SK-N-SH (cell line): ENCODE data around the gene FHIP1B. TPM values are rescaled to one million over a fixed set of nuclear protein-coding genes. Genes with fewer than 3 reads are reported as not detected.

Experiments
- CTCF ChIA-PET: fragments of 300-600, 350-600 bp; formaldehyde crosslinking; extraction: SDS; loops from one replicate; lab custom pipeline; 2021; lab: Yijun Ruan, JAX
- POLR2A ChIA-PET: fragments of 350-600 bp; sonication (Branson Sonifier 250); formaldehyde crosslinking; extraction: SDS; loops from one replicate; lab custom pipeline; 2020; ENCODE audit warnings: antibody characterized with exemption, inconsistent platforms; lab: Yijun Ruan, JAX
- DNase-seq: peaks from one replicate; pipeline ENCODE4 v3.0.0; 2012
- H2AFZ ChIP-seq: fragments of 200-600 bp; sonication (generic); 2 replicates; pipeline ENCODE4 v1.8.1; 2016; ENCODE audit warnings: antibody characterized with exemption, mild to moderate bottlenecking, low read depth
- H3F3A ChIP-seq: fragments of 200-600 bp; sonication (generic); replicated peaks from 2 replicates; pipeline ENCODE3; 2016; ENCODE audit warnings: antibody characterized with exemption, mild to moderate bottlenecking; ENCODE audit not compliant: insufficient read depth
- H3K27ac ChIP-seq, 2 experiments: fragments of 200-500 bp in 1 of 2; fragments of 200-600 bp in 1 of 2; sonication (Bioruptor generic) in 1 of 2; sonication (generic), shearing (Covaris generic) in 1 of 2; 2 replicates each; pipeline versions ENCODE4 v1.5.1 to v1.6.1; 2014 to 2016; ENCODE audit warnings: low read depth in 2 of 2, inconsistent platforms in 1 of 2, low read length in 1 of 2, mild to moderate bottlenecking in 1 of 2, mixed read lengths in 1 of 2
- H3K27me3 ChIP-seq: fragments of 200-600 bp; sonication (generic), shearing (Covaris generic); 2 replicates; pipeline ENCODE4 v1.6.1; 2016; ENCODE audit warnings: mixed run types; ENCODE audit not compliant: insufficient read depth
- H3K36me3 ChIP-seq, 2 experiments: fragments of 200-500 bp in 1 of 2; fragments of 200-600 bp in 1 of 2; sonication (Bioruptor generic) in 1 of 2; sonication (generic) in 1 of 2; replicated peaks in 1 of 2; 2 replicates each; pipeline versions ENCODE3 to v1.5.1; 2014 to 2016; ENCODE audit warnings: low read length in 1 of 2, mild to moderate bottlenecking in 1 of 2; ENCODE audit not compliant: insufficient read depth in 2 of 2, control insufficient read depth in 1 of 2
- H3K4me1 ChIP-seq, 2 experiments: fragments of 200-500 bp in 1 of 2; fragments of 200-600 bp in 1 of 2; sonication (Bioruptor generic) in 1 of 2; sonication (generic), shearing (Covaris generic) in 1 of 2; 2 replicates each; pipeline versions ENCODE4 v1.5.1 to v1.6.1; 2014 to 2016; ENCODE audit warnings: low read depth in 1 of 2, low read length in 1 of 2, mixed run types in 1 of 2; ENCODE audit not compliant: insufficient read depth in 2 of 2, control insufficient read depth in 1 of 2
- H3K4me2 ChIP-seq: fragments of 200-600 bp; sonication (generic), shearing (Covaris generic); 2 replicates; pipeline ENCODE4 v1.6.1; 2017; ENCODE audit warnings: mixed run types
- H3K4me3 ChIP-seq, 2 experiments: fragments of 200-500 bp in 1 of 2; fragments of 200-600 bp in 1 of 2; sonication (Bioruptor generic) in 1 of 2; sonication (generic), shearing (Covaris generic) in 1 of 2; 2 replicates each; pipeline versions ENCODE4 v1.5.1 to v1.8.1; 2014 to 2016; ENCODE audit warnings: low read depth in 2 of 2, inconsistent platforms in 1 of 2, low read length in 1 of 2, mild to moderate bottlenecking in 1 of 2, mixed read lengths in 1 of 2, moderate library complexity in 1 of 2
- H3K79me2 ChIP-seq: fragments of 200-600 bp; sonication (generic); 2 replicates; pipeline ENCODE4 v1.8.1; 2017; ENCODE audit warnings: mild to moderate bottlenecking; ENCODE audit not compliant: insufficient read depth
- H3K9ac ChIP-seq: fragments of 200-600 bp; sonication (generic); 2 replicates; pipeline ENCODE4 v1.6.1; 2017; ENCODE audit warnings: mixed run types
- H3K9me2 ChIP-seq: fragments of 200-600 bp; sonication (generic); 2 replicates; pipeline ENCODE4 v1.6.1; 2017; ENCODE audit warnings: mixed run types
- H3K9me3 ChIP-seq: fragments of 200-600 bp; sonication (generic); 2 replicates; pipeline ENCODE4 v1.6.1; 2017; ENCODE audit warnings: mixed run types, mild to moderate bottlenecking, moderate library complexity
- H4K20me1 ChIP-seq: fragments of 200-600 bp; sonication (generic); 2 replicates; pipeline ENCODE4 v1.6.1; 2017; ENCODE audit warnings: mild to moderate bottlenecking, mixed run types; ENCODE audit not compliant: insufficient read depth
- CHD2 ChIP-seq: fragments of 150-350 bp; IDR thresholded peaks from 2 replicates; pipeline ENCODE4 v1.6.1; 2018; ENCODE audit warnings: low read length; ENCODE audit not compliant: partially characterized antibody
- FOSL2 ChIP-seq: IDR thresholded peaks from 2 replicates; pipeline ENCODE4 v1.4.0; 2012; ENCODE audit warnings: low read depth, mild to moderate bottlenecking, moderate library complexity, borderline replicate concordance
- FOXM1 ChIP-seq: IDR thresholded peaks from 2 replicates; pipeline ENCODE4 v1.4.0; 2012; ENCODE audit warnings: low read depth, mild to moderate bottlenecking
- MEF2A ChIP-seq: IDR thresholded peaks from 2 replicates; pipeline ENCODE4 v1.4.0; 2012; ENCODE audit warnings: low read depth, borderline replicate concordance
- MXI1 ChIP-seq: IDR thresholded peaks from 2 replicates; pipeline ENCODE4 v1.6.1; 2012; ENCODE audit warnings: mild to moderate bottlenecking, low read depth, low read length, improper control_type of control experiment
- RAD21 ChIP-seq: IDR thresholded peaks from 2 replicates; pipeline ENCODE4 v1.6.1; 2012; ENCODE audit warnings: mild to moderate bottlenecking, low read length
- RCOR1 ChIP-seq: fragments of 150-350 bp; IDR thresholded peaks from 2 replicates; pipeline ENCODE4 v1.6.1; 2017; ENCODE audit warnings: antibody characterized with exemption, low read length
- RFX5 ChIP-seq: IDR thresholded peaks from 2 replicates; pipeline ENCODE4 v1.6.1; 2012; ENCODE audit warnings: mild to moderate bottlenecking, improper control_type of control experiment, low read length
- RXRA ChIP-seq: IDR thresholded peaks from 2 replicates; pipeline ENCODE4 v1.4.0; 2012; ENCODE audit warnings: low read depth, mild to moderate bottlenecking, borderline replicate concordance
- SIN3A ChIP-seq: IDR thresholded peaks from 2 replicates; pipeline ENCODE4 v1.6.1; 2012; ENCODE audit warnings: low read depth, mild to moderate bottlenecking, low read length, moderate library complexity, borderline replicate concordance
- SMC3 ChIP-seq: IDR thresholded peaks from 2 replicates; pipeline ENCODE4 v1.6.1; 2012; ENCODE audit warnings: low read depth, low read length, improper control_type of control experiment
- TAF1 ChIP-seq: IDR thresholded peaks from 2 replicates; pipeline ENCODE4 v1.6.1; 2012; ENCODE audit warnings: low read depth, mild to moderate bottlenecking, low read length, moderate library complexity, borderline replicate concordance
- TEAD4 ChIP-seq: IDR thresholded peaks from 2 replicates; pipeline ENCODE4 v1.4.0; 2012; ENCODE audit warnings: mild to moderate bottlenecking, borderline replicate concordance; ENCODE audit not compliant: insufficient read depth
- YY1 ChIP-seq: IDR thresholded peaks from 2 replicates; pipeline ENCODE4 v1.4.0; 2012; ENCODE audit warnings: low read depth, mild to moderate bottlenecking
- WGBS: methylation state at CpG from one replicate; pipeline ENCODE4 v1.1.6; 2017; ENCODE audit warnings: low lambda C conversion rate; 5-methylcytosine and 5-hydroxymethylcytosine counted together
- polyA plus RNA-seq, 3 experiments: library from polyadenylated mRNA; depleted of rRNA; stranded (reverse); fragments of >200 nt; gene quantifications; 2 replicates each; pipeline ENCODE4 v1.2.3, GENCODE V29; 2012
- TF ChIP-seq, protein P1 (sequence below): fragments of 200-600 bp; sonication (generic); IDR thresholded peaks from 2 replicates; pipeline ENCODE4 v1.6.1; 2017; ENCODE audit warnings: antibody characterized with exemption, mild to moderate bottlenecking, moderate library complexity
- TF ChIP-seq, protein P2 (sequence below): IDR thresholded peaks from 2 replicates; pipeline ENCODE4 v1.4.0; 2012; ENCODE audit warnings: low read depth, borderline replicate concordance
- TF ChIP-seq, protein P3 (sequence below): fragments of 150-350 bp; IDR thresholded peaks from 2 replicates; pipeline ENCODE4 v1.6.1; 2017; ENCODE audit warnings: antibody characterized with exemption, low read length, low read depth, borderline replicate concordance
- TF ChIP-seq, protein P4 (sequence below): IDR thresholded peaks from 2 replicates; pipeline ENCODE4 v1.4.0; 2012; ENCODE audit warnings: low read depth
- TF ChIP-seq, protein P5 (sequence below): fragments of 150-350 bp; IDR thresholded peaks from 2 replicates; pipeline ENCODE4 v1.6.1; 2016; ENCODE audit warnings: mild to moderate bottlenecking, low read depth, low read length

Gene FHIP1B
- polyA plus RNA-seq, 1 of the 3 experiments (the other 2 are of a cell fraction): 26.3 TPM

DNA sequence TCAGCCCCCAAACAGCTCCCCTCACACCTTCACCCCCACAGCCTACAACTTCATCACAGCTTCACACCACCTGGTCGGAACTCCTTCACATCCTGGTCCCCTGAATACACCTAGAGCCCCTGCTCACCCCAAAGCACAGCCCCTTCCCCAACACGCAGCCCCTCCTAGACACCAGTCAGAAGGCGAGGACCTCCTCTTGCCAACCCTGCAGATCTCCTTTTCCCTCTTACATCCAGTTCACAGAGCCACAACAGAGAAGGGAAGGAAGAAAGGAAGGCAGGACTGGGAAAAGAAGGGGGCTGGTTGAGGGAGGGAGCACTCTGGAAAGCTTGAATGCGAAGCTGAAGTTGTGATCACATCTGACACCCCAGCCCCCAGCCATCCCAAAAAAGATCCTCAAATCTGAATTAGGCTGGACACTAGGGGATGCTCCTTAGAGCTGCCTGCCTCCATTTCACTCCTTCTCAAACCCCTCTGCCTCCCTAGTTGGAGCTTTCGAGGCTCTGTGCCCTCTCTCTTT, 25.8 kb upstream of the FHIP1B start (continued):
- TF ChIP-seq, protein P1, sequence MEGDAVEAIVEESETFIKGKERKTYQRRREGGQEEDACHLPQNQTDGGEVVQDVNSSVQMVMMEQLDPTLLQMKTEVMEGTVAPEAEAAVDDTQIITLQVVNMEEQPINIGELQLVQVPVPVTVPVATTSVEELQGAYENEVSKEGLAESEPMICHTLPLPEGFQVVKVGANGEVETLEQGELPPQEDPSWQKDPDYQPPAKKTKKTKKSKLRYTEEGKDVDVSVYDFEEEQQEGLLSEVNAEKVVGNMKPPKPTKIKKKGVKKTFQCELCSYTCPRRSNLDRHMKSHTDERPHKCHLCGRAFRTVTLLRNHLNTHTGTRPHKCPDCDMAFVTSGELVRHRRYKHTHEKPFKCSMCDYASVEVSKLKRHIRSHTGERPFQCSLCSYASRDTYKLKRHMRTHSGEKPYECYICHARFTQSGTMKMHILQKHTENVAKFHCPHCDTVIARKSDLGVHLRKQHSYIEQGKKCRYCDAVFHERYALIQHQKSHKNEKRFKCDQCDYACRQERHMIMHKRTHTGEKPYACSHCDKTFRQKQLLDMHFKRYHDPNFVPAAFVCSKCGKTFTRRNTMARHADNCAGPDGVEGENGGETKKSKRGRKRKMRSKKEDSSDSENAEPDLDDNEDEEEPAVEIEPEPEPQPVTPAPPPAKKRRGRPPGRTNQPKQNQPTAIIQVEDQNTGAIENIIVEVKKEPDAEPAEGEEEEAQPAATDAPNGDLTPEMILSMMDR: no peak
- TF ChIP-seq SIN3A (no peak), RXRA (no peak), MEF2A (no peak), FOXM1 (no peak), RAD21 (no peak), TAF1 (no peak)
- TF ChIP-seq, protein P2, sequence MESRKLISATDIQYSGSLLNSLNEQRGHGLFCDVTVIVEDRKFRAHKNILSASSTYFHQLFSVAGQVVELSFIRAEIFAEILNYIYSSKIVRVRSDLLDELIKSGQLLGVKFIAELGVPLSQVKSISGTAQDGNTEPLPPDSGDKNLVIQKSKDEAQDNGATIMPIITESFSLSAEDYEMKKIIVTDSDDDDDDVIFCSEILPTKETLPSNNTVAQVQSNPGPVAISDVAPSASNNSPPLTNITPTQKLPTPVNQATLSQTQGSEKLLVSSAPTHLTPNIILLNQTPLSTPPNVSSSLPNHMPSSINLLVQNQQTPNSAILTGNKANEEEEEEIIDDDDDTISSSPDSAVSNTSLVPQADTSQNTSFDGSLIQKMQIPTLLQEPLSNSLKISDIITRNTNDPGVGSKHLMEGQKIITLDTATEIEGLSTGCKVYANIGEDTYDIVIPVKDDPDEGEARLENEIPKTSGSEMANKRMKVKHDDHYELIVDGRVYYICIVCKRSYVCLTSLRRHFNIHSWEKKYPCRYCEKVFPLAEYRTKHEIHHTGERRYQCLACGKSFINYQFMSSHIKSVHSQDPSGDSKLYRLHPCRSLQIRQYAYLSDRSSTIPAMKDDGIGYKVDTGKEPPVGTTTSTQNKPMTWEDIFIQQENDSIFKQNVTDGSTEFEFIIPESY: no peak
- TF ChIP-seq, protein P3, sequence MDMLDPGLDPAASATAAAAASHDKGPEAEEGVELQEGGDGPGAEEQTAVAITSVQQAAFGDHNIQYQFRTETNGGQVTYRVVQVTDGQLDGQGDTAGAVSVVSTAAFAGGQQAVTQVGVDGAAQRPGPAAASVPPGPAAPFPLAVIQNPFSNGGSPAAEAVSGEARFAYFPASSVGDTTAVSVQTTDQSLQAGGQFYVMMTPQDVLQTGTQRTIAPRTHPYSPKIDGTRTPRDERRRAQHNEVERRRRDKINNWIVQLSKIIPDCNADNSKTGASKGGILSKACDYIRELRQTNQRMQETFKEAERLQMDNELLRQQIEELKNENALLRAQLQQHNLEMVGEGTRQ: no peak
- TF ChIP-seq, protein P4, sequence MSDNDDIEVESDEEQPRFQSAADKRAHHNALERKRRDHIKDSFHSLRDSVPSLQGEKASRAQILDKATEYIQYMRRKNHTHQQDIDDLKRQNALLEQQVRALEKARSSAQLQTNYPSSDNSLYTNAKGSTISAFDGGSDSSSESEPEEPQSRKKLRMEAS: no peak
- TF ChIP-seq, all 33 proteins: peak for 0

DNA sequence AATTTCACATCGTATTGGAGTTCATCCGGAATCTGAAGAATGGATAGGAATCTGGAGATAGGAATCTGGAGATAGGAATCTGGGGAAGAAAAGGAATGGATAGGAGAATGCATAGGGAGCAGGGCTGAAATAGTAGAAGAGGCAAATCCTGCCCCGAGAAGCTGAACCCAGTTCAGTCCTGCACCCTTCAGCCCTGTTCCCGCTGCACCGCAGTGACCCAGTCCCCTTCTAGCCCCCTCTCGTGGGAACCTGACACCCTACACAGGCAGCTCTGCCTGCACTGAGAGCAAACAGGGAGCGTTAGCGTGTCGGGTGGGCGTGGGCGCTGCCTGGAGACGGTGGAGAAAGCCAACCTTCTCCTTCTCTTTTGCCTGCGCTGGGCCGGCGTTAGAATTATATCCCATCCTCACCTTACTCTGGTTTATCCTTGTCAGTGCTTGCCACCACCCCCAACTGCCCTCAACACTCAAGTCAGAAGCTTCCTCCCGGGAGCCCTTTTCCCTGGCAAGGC, 24.2 kb upstream of the FHIP1B start:
- H4K20me1 ChIP-seq: no peaks in the 10 kb centered on the region
- H3K36me3 ChIP-seq: no peaks in the 10 kb centered on the region
- H3K27ac ChIP-seq: no peak overlapping the region
- WGBS: 5% methylated on average over 10 of the region's 16 CpGs
- DNase-seq: no peak
- H2AFZ ChIP-seq: no peak overlapping the region
- H3K4me3 ChIP-seq: peak overlapping the region in 1 of 2 experiments; percentile 4; a peak in 1 of 4 replicates
- H3K79me2 ChIP-seq: no peaks in the 10 kb centered on the region
- H3K9me2 ChIP-seq: no peaks in the 10 kb centered on the region
- no peaks in the 10 kb centered on the region for H3F3A ChIP-seq
- peaks cover 63% of the 10 kb centered on the region for H3K27me3 ChIP-seq
- peak overlapping the region; percentile 71 for H3K4me2 ChIP-seq
- H3K4me1 ChIP-seq: peaks cover 0 to 10% of the 10 kb centered on the region in 2 experiments; a peak in 1 of 4 replicates
- no peak overlapping the region for H3K9ac ChIP-seq
- no peaks in the 10 kb centered on the region for H3K9me3 ChIP-seq
- ChIA-PET POLR2A (no interaction called here), CTCF (interaction anchor here (0.6 to 2.9 kb wide), 12 partner anchors 10 to 1872 kb away, joined by 3 to 12 read pairs (median 4); no protein-coding TSS in a partner anchor)
- no peak for TF ChIP-seq CHD2
- TF ChIP-seq TEAD4: no peak
- TF ChIP-seq MXI1: no peak
- TF ChIP-seq RFX5: no peak
- TF ChIP-seq RCOR1: no peak
- no peak for TF ChIP-seq YY1
- no peak for TF ChIP-seq RAD21
- TF ChIP-seq, protein P3: no peak
- no peak for TF ChIP-seq SIN3A
- TF ChIP-seq, protein P5, sequence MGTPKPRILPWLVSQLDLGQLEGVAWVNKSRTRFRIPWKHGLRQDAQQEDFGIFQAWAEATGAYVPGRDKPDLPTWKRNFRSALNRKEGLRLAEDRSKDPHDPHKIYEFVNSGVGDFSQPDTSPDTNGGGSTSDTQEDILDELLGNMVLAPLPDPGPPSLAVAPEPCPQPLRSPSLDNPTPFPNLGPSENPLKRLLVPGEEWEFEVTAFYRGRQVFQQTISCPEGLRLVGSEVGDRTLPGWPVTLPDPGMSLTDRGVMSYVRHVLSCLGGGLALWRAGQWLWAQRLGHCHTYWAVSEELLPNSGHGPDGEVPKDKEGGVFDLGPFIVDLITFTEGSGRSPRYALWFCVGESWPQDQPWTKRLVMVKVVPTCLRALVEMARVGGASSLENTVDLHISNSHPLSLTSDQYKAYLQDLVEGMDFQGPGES: no peak
- TF ChIP-seq, protein P2: no peak
- no peak for TF ChIP-seq FOSL2
- no peak for TF ChIP-seq MEF2A
- no peak for TF ChIP-seq SMC3
- TF ChIP-seq FOXM1: no peak
